IPS-20b (cell line): ENCODE data around the gene PWWP2B.

Experiments used
- H3K27ac ChIP-seq: one replicate; pipeline ENCODE4 v1.5.1; 2013; ENCODE audit warnings: low read length
- H3K27me3 ChIP-seq: 2 replicates; pipeline ENCODE4 v1.6.1; 2013; ENCODE audit warnings: mild to moderate bottlenecking, low read length, inconsistent platforms; ENCODE audit not compliant: insufficient read depth
- H3K36me3 ChIP-seq: 2 replicates; pipeline ENCODE4 v1.6.1; 2013; ENCODE audit warnings: low read depth, mild to moderate bottlenecking, inconsistent platforms, low read length, moderate library complexity; ENCODE audit not compliant: insufficient read depth
- H3K4me1 ChIP-seq: 2 replicates; pipeline ENCODE4 v1.6.1; 2013; ENCODE audit warnings: mild to moderate bottlenecking, control low read depth, inconsistent platforms, low read length, moderate library complexity; ENCODE audit not compliant: insufficient read depth
- H3K4me3 ChIP-seq: 2 replicates; pipeline ENCODE4 v1.5.1; 2013; ENCODE audit warnings: mild to moderate bottlenecking, low read length, inconsistent platforms
- H3K9ac ChIP-seq: 2 replicates; pipeline ENCODE4 v1.6.1; 2013; ENCODE audit warnings: low read depth, mild to moderate bottlenecking, inconsistent platforms, low read length, moderate library complexity
- H3K9me3 ChIP-seq: 2 replicates; pipeline ENCODE4 v1.6.1; 2013; ENCODE audit warnings: mild to moderate bottlenecking, low read depth, low read length, inconsistent platforms; ENCODE audit not compliant: insufficient read depth

Gene PWWP2B

DNA sequence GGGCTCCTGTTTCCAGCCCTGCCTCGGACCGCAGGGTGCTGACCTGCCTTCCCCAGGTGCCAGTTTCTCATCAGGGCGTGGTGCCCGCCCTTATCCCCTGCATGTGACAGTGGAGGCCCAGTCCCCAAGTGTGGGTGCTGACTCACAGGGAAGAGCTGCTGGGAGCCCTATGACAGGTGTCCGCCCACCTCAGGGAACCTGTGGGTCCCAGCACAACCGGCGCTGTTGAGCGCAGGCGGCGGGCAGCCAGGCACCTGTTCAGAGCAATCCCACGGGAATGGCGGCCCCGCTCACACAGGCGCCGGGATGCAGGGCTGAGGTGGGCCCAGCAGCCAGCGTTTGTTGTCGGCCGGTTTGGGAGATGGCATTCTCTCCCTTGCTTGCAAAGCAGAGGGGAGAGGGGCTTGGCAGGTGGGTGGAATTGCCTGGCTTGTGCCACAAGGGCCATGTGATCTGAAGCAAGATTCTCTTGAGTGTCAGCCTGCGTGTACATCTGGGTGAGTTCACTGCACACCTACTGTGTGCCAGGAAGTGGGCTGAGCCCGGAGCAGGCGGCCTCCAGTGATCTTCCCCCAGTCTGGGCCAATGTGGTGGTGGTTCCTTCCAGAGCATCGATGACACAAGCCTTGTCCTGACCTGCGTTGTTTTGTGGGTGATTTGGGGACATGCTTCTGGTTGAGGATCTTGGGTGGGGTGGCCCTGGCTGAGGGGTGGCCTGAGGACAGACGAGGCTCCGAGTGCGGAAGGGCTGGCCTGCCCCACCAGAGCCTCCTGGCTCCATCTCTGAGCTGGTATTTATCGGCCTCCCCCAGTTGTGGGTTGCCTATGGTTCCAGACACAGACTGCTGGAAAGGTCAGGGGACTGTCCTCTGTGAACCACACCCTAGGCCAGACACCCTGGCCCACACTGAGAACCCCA is 2.4 kb downstream of the PWWP2B start:
- H3K4me3 ChIP-seq: no peak overlapping the region
- H3K36me3 ChIP-seq: no peaks in the 10 kb centered on the region
- no peak overlapping the region for H3K27ac ChIP-seq
- no peak overlapping the region for H3K9ac ChIP-seq
- peaks cover 4% of the 10 kb centered on the region; the same call in 1 of the 2 replicates for H3K4me1 ChIP-seq
- H3K27me3 ChIP-seq: peaks cover 23% of the 10 kb centered on the region
- no peaks in the 10 kb centered on the region for H3K9me3 ChIP-seq

GRCh38 chr10:132400041-132400546 is 3.1 kb downstream of the PWWP2B start:
- peaks cover 4% of the 10 kb centered on the region; the same call in 1 of the 2 replicates for H3K4me1 ChIP-seq
- no peak overlapping the region for H3K4me3 ChIP-seq
- H3K27me3 ChIP-seq: peaks cover 21% of the 10 kb centered on the region
- no peak overlapping the region for H3K27ac ChIP-seq
- no peaks in the 10 kb centered on the region for H3K36me3 ChIP-seq
- no peaks in the 10 kb centered on the region for H3K9me3 ChIP-seq
- H3K9ac ChIP-seq: no peak overlapping the region

DNA sequence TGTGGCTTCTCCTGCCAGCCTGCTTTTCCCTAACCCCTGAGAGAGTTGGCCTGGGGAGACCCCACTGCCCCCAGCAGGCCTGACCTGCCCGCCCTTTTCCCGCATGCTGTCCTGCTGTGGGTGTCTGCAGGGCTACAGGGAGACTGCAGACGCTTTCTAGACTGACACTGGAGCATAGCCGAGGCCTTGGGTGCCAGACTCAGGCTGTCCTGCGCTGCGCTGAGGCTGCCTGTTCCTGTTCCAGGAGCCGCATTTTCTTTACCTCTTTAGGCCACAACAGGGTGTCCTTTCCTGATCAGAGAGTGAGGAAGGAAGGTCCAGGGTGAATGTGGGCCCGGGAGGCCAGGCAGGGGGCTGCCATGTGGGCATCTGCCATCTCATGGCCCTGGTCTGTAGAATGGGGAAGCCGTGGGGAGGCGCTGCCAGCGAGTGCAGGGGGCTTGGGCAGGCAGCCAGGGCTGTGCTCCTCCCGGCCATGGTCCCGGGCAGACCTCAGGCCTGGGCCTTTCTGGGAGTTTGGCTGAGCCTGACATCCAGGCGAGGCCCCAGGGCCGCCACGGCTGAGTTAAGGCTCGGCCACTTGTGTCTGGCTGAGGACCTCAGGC is 3.6 kb downstream of the PWWP2B start:
- Histone ChIP-seq H3K4me1 (peaks cover 4% of the 10 kb centered on the region; the same call in 1 of the 2 replicates), H3K27me3 (peaks cover 16% of the 10 kb centered on the region), H3K4me3 (no peak overlapping the region), H3K36me3 (no peaks in the 10 kb centered on the region), H3K9me3 (no peaks in the 10 kb centered on the region), H3K27ac (no peak overlapping the region), H3K9ac (no peak overlapping the region)

- Histone ChIP-seq H3K27ac (no peak overlapping the region), H3K9me3 (no peaks in the 10 kb centered on the region), H3K9ac (no peak overlapping the region), H3K36me3 (no peaks in the 10 kb centered on the region), H3K4me3 (no peak overlapping the region), H3K4me1 (peaks cover 4% of the 10 kb centered on the region; the same call in 1 of the 2 replicates), H3K27me3 (peaks cover 13% of the 10 kb centered on the region)
These were observed 4.6 kb downstream of the PWWP2B start for GRCh38 chr10:132401401-132402118.

GRCh38 chr10:132402781-132403241 is 5.8 kb downstream of the PWWP2B start:
- Histone ChIP-seq H3K4me3 (no peak overlapping the region), H3K4me1 (peaks cover 11% of the 10 kb centered on the region; the same call in 1 of the 2 replicates), H3K9me3 (no peaks in the 10 kb centered on the region), H3K36me3 (no peaks in the 10 kb centered on the region), H3K27ac (no peak overlapping the region), H3K9ac (no peak overlapping the region), H3K27me3 (peaks cover 9% of the 10 kb centered on the region)

GRCh38 chr10:132403511-132404168 is 6.6 kb downstream of the PWWP2B start:
- H3K9me3 ChIP-seq: no peaks in the 10 kb centered on the region
- H3K4me3 ChIP-seq: no peak overlapping the region
- peaks cover under 1% of the 10 kb centered on the region; the same call in 1 of the 2 replicates for H3K27me3 ChIP-seq
- no peak overlapping the region for H3K9ac ChIP-seq
- peaks cover 8% of the 10 kb centered on the region; the same call in 1 of the 2 replicates for H3K4me1 ChIP-seq
- H3K27ac ChIP-seq: no peak overlapping the region
- H3K36me3 ChIP-seq: no peaks in the 10 kb centered on the region

DNA sequence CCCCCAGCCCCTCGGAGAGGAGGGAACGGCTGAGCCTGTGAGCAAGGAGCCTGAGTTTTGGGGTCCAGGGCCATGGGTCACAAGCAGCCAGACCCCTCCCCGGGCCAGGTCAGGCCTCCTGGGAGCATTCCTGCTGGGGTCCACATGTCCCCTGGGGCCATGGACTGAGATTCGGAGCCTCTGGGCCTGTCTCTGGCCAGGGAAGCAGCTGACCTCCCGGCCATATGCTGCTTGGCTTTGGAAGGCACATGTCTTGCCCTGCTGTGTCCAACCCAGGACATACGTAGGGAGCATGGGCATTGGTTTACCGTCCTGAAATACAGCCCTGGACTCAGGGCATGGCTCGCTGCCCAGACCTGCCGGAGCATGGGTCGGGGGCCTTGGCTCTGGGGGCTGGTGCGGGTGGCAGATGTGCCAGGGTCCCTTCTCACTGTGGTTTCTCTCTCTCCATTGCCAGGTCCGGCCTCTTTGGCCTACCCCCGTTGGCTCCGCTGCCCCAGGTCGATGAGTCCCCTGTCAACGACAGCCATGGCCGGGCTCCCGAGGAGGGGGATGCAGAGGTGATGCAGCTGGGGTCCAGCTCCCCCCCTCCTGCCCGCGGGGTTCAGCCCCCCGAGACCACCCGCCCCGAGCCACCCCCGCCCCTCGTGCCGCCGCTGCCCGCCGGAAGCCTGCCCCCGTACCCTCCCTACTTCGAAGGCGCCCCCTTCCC is 7.3 kb downstream of the PWWP2B start:
- Histone ChIP-seq H3K36me3 (no peaks in the 10 kb centered on the region), H3K4me1 (peaks cover 13% of the 10 kb centered on the region), H3K27me3 (no peaks in the 10 kb centered on the region), H3K27ac (no peak overlapping the region), H3K9me3 (no peaks in the 10 kb centered on the region), H3K9ac (no peak overlapping the region), H3K4me3 (no peak overlapping the region)

GRCh38 chr10:132404911-132405462 is 8.0 kb downstream of the PWWP2B start:
- Histone ChIP-seq H3K4me1 (peaks cover 15% of the 10 kb centered on the region), H3K36me3 (no peaks in the 10 kb centered on the region), H3K27ac (no peak overlapping the region), H3K9ac (no peak overlapping the region), H3K9me3 (no peaks in the 10 kb centered on the region), H3K4me3 (no peak overlapping the region), H3K27me3 (no peaks in the 10 kb centered on the region)

DNA sequence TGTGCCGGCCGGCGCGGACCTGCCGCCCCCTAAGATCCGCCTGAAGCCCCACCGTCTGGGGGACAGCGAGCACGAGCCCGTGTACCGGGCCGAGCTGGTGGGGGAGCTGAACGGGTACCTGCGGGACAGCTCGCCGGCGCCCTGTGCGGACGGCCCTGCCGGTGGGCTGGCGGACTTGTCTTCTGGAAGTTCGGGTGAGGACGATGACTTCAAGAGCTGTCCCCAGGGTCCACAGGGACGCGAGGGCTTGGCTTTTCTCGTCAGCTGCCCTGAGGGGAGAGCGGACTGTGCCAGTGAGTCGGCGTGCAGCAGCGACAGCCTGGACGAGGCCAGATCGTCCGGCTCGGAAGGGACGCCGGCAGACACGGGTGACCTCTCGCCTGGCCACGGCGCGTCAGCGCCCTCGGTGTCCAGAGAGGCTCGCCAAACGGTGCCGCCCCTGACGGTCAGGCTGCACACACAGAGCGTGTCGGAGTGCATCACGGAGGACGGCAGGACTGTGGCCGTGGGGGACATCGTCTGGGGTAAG is 8.5 kb downstream of the PWWP2B start:
- no peak overlapping the region for H3K4me3 ChIP-seq
- no peaks in the 10 kb centered on the region for H3K27me3 ChIP-seq
- no peak overlapping the region for H3K9ac ChIP-seq
- H3K4me1 ChIP-seq: peaks cover 15% of the 10 kb centered on the region
- H3K36me3 ChIP-seq: no peaks in the 10 kb centered on the region
- no peaks in the 10 kb centered on the region for H3K9me3 ChIP-seq
- no peak overlapping the region for H3K27ac ChIP-seq

GRCh38 chr10:132406181-132406580 is 9.2 kb downstream of the PWWP2B start:
- Histone ChIP-seq H3K4me3 (no peak overlapping the region), H3K9me3 (no peaks in the 10 kb centered on the region), H3K27ac (no peak overlapping the region), H3K4me1 (peaks cover 15% of the 10 kb centered on the region), H3K27me3 (no peaks in the 10 kb centered on the region), H3K9ac (no peak overlapping the region), H3K36me3 (no peaks in the 10 kb centered on the region)
